Activated T-helper 1 cell treated with anti-CD3 and anti-CD28 coated beads, Interleukin-12 subunit alpha, Interleukin-12 subunit beta, Interleukin-2, Interleukin-4 antibody, amounts not matched to agents 30 ng/mL and 10 ng/mL and 1 ng/mL, durations not matched to agents 14 hours and 24 hours and 36 hours (primary cell): ENCODE measurements around the gene PNLIPRP3. TPM values are rescaled to one million over a fixed set of nuclear protein-coding genes. Genes with fewer than 3 reads are reported as not detected.

ENCODE experiments used
- DNase-seq: peaks from one replicate; pipeline ENCODE4 v3.0.0; 2021; ENCODE audit warnings: low spot score
- H3K27ac Mint-ChIP-seq: one replicate; pipeline ENCODE4 v1.8.0; 2021; ENCODE audit warnings: mild to moderate bottlenecking, mixed read lengths
- H3K27me3 Mint-ChIP-seq: one replicate; pipeline ENCODE4 v1.8.0; 2022; ENCODE audit warnings: mild to moderate bottlenecking, moderate library complexity, mixed read lengths; ENCODE audit not compliant: insufficient read depth
- H3K36me3 Mint-ChIP-seq: one replicate; pipeline ENCODE4 v1.8.0; 2021; ENCODE audit warnings: low read depth, mixed read lengths
- H3K4me1 Mint-ChIP-seq: one replicate; pipeline ENCODE4 v1.8.0; 2021; ENCODE audit warnings: low read depth, mixed read lengths
- H3K4me3 Mint-ChIP-seq: one replicate; pipeline ENCODE4 v1.8.0; 2021; ENCODE audit warnings: mild to moderate bottlenecking, moderate library complexity, mixed read lengths
- H3K9me3 Mint-ChIP-seq: one replicate; pipeline ENCODE4 v1.8.0; 2021; ENCODE audit warnings: mixed read lengths
- intact Hi-C: fragments of 100-400 bp; cut with micrococcal nuclease; formaldehyde crosslinking; loops from one replicate; pipeline ENCODE4 v1.15.1; 2024
- total RNA-seq: library from RNA; stranded (reverse); gene quantifications from 2 replicates; pipeline ENCODE4 v1.2.3, GENCODE V29; 2022

Gene PNLIPRP3
- total RNA-seq, 1 donor from 2014 or later = not detected

DNA sequence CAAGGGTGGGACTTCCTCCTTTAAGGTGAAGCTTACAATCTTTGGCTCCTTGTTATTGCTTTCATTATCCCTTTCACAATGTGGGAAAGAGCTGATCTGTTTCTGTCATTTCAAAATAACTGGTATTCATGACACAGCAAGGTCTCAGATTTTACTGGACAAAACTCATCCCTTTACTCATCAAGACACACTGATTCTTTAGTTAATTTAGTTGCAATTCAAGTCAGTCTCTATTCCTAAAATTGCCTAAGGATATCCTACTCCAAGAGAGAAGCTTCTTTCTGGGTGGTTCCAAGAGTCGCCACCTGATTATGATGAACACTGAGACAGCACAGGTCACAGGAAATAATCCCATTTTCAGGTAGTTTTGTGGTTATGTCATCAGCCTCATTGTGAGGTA is 5.8 kb upstream of the PNLIPRP3 start:
- H3K4me1 Mint-ChIP-seq = no peaks in the 10 kb centered on the region
- no peaks in the 10 kb centered on the region for H3K9me3 Mint-ChIP-seq
- no peak overlapping the region for H3K27ac Mint-ChIP-seq
- H3K27me3 Mint-ChIP-seq = no peaks in the 10 kb centered on the region
- no peak for DNase-seq
- no peak overlapping the region for H3K4me3 Mint-ChIP-seq
- H3K36me3 Mint-ChIP-seq = no peaks in the 10 kb centered on the region
- intact Hi-C loops = no loop called here

DNA sequence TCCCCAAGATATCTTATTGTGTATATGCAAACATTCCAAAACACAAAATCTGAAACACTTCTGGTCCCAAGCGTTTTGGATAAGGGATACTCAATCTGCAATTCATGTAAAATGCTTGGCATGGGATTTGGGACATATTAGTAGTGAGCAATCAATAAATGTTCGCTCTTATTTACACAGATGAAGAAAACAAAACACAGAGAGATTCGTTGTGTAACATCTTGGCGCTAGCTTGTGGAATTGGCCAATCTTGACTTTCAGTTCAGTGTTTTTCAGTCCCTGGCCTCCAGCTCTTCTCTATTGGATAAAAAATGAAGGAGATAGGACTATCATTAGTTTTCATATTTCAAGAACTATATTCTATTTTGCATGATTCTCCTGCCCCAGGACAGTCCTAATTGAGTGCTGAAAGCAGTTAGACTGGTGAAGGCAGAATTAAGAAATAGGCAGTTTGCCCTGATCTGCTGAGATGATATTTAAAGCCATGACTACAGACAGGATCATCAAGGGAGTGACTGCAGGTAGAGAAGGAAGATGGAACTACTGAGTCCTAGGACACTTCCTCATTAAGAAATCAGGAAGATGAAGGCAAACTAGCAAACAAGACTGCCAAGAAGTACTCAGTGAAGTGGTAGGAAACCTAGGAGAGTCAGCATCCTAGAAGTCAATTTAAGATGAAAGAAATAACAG is 1.8 kb downstream of the PNLIPRP3 start:
- intact Hi-C loops = no loop called here

DNA sequence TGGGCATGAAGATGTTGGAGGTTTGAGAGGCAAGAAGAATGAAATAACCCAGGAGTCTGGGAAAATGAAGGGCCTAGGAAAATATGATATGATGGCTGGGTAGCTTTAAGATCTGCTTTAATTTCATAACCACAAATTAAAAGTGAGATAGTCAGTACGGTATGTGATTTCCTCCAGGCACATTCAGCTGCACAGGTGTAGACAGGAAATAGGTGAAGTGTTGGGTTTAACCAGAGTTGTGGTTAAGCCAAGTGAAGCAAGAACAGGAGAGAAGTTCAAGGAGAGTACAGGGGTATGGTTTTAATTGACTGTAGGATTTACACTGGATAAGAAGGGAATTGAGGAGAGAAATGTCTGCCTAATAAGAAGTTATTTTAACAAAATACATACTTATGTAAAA is 2.6 kb downstream of the PNLIPRP3 start:
- Mint-ChIP-seq H3K27me3 (no peaks in the 10 kb centered on the region), H3K4me1 (no peaks in the 10 kb centered on the region), H3K4me3 (no peak overlapping the region), H3K36me3 (no peaks in the 10 kb centered on the region), H3K27ac (no peak overlapping the region), H3K9me3 (no peaks in the 10 kb centered on the region)
- DNase-seq = no peak
- intact Hi-C loops = no loop called here

More for the DNA sequence above, 1.8 kb downstream of the PNLIPRP3 start:
- H3K36me3 Mint-ChIP-seq = no peaks in the 10 kb centered on the region
- no peaks in the 10 kb centered on the region for H3K4me1 Mint-ChIP-seq
- no peaks in the 10 kb centered on the region for H3K27me3 Mint-ChIP-seq
- H3K4me3 Mint-ChIP-seq = no peak overlapping the region
- no peaks in the 10 kb centered on the region for H3K9me3 Mint-ChIP-seq
- H3K27ac Mint-ChIP-seq = no peak overlapping the region
- no peak for DNase-seq

DNA sequence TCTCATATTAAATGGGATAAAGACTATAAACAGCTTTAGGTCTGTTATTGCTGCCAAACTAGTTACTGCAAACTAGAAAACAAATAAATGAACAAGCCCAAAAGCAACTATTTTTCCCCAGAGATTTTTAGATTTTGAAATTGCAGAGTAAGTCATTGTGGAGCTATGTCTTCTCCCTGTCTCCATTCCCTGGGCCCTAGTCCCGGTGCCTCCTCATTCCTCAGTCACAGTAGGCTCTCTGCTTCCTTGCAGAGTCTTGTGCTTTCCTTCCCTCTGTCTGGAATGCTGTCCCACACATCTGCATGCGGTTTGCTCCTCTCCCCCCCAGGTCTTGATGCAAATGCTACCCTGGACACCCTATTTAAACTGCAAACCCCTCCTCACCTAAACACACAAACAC is 4.0 kb downstream of the PNLIPRP3 start:
- no peak for DNase-seq
- H3K4me3 Mint-ChIP-seq = no peak overlapping the region
- H3K27me3 Mint-ChIP-seq = no peaks in the 10 kb centered on the region
- intact Hi-C loops = no loop called here
- no peaks in the 10 kb centered on the region for H3K4me1 Mint-ChIP-seq
- no peaks in the 10 kb centered on the region for H3K36me3 Mint-ChIP-seq
- H3K27ac Mint-ChIP-seq = no peak overlapping the region
- H3K9me3 Mint-ChIP-seq = no peaks in the 10 kb centered on the region

DNA sequence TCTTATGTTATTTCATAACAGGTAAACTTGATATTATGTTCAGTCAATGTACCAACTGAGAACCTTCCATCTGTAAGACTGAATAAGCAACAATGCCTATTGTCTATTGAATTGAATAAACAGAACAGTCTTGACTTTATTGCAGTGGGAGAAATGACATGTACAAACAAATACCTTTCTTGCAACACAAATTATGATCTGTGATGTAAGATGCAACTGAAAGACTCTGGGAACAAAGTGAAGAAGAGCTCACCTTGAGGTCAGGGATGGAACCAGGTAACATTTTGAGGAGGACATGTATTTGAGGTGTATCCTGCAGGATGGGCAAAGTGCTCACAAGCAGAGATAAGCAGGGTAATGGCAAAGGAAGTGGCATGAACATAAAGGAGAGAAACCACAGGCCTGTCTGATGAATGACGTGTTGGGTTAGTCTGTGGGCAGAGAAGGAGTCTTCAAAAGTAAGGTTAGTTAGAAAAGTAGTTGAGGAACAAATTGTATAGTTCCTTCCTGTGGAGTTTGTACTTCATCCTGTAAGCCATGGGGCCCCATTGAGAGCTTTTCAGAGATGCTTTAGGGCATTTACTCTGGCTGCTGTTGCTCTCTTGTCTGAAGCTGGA is 9.5 kb downstream of the PNLIPRP3 start:
- no peaks in the 10 kb centered on the region for H3K9me3 Mint-ChIP-seq
- intact Hi-C loops = no loop called here
- H3K4me3 Mint-ChIP-seq = no peak overlapping the region
- DNase-seq = no peak
- H3K36me3 Mint-ChIP-seq = no peaks in the 10 kb centered on the region
- H3K27ac Mint-ChIP-seq = no peak overlapping the region
- H3K27me3 Mint-ChIP-seq = no peaks in the 10 kb centered on the region
- peaks cover 5% of the 10 kb centered on the region for H3K4me1 Mint-ChIP-seq

DNA sequence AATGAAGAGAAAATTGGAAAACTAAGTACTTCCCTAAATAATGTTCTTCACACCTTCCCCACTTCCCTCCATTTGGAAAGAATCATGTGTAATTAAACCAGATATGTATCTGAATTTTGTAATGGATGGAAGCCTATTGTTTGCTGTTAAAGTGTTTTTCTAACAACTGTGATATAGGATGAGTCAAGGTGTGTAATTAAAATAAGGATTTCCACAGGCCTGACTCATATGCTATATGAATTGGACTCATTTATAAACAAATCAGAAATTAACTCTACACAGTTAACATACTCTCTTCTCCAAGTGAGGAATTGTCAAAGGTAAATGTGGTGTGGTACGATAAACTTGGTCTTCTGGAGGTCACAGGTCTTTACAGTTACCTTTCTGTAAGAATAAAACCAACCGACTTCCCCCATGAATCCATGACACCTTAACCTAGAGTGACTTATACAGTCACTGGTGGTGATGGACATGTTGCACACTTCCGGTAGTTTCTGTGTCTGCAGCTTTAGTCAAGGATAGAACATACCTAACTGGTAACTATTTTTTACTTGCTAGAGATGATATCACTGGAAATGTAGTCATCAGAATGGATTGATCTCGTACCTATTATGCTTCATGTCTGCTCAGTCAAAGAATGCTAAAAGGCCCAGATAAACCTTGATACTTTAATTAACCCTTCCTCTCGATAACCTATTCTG is 12.8 kb downstream of the PNLIPRP3 start:
- Mint-ChIP-seq H3K9me3 (no peaks in the 10 kb centered on the region), H3K4me1 (peaks cover 5% of the 10 kb centered on the region), H3K27me3 (no peaks in the 10 kb centered on the region), H3K27ac (no peak overlapping the region), H3K4me3 (no peak overlapping the region), H3K36me3 (no peaks in the 10 kb centered on the region)
- intact Hi-C loops = no loop called here
- DNase-seq = no peak

DNA sequence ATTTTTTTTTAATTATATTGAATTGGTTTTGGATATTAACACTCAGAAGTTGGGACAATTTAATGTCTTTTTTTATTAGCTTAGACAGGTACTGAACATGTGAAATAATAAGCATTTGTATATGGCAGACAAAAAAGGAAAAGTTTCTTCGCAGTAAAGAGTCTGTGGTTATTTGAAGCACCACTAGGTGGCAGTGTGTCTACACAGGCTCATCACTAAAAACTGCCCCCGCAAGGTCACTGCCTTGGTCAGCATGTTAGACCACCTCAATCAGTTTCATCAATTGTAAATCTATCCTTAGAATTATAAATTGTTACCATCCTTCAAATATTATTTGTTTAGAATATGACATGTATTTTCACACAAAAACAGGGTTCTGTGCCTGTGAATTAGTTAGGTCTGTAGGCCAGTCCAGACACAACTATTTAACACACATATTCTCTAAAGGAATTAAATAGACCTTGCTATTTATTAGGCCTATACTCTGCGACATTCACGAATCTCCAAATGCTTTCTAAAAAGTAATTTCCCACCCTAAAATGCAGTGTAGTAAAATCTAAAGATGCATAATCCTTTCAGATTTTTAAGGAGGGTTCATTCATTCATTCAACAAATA is 17.0 kb downstream of the PNLIPRP3 start:
- H3K4me1 Mint-ChIP-seq = no peaks in the 10 kb centered on the region

DNA sequence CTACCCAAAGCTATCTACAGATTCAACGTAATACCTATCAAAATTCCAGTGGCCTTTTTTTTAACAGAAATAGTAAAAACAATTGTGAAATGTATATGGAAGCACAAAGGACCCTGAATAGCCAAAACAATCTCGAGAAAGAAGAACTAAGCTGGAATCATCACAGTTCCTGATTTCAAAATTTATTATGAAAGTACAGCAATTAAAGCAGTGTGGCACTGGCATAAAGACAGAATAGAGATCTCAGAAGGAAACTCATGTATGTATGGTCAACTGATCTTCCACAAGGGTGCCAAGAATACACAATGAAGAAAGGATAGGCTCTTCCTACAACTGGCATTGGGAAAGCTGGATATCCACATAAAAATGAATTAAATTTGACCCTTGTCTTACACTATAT is 23.2 kb downstream of the PNLIPRP3 start:
- Mint-ChIP-seq H3K4me1 (no peaks in the 10 kb centered on the region), H3K27ac (no peak overlapping the region), H3K27me3 (peaks cover 3% of the 10 kb centered on the region), H3K36me3 (no peaks in the 10 kb centered on the region), H3K4me3 (no peak overlapping the region), H3K9me3 (no peaks in the 10 kb centered on the region)
- no peak for DNase-seq
- intact Hi-C loops = no loop called here

More for the DNA sequence above, 17.0 kb downstream of the PNLIPRP3 start:
- H3K27me3 Mint-ChIP-seq = no peaks in the 10 kb centered on the region
- no peak overlapping the region for H3K27ac Mint-ChIP-seq
- H3K36me3 Mint-ChIP-seq = no peaks in the 10 kb centered on the region
- DNase-seq = no peak
- intact Hi-C loops = loop anchor here (2.0 kb wide), 1 partner anchor 46 kb away; no protein-coding TSS in a partner anchor
- no peaks in the 10 kb centered on the region for H3K9me3 Mint-ChIP-seq
- no peak overlapping the region for H3K4me3 Mint-ChIP-seq

DNA sequence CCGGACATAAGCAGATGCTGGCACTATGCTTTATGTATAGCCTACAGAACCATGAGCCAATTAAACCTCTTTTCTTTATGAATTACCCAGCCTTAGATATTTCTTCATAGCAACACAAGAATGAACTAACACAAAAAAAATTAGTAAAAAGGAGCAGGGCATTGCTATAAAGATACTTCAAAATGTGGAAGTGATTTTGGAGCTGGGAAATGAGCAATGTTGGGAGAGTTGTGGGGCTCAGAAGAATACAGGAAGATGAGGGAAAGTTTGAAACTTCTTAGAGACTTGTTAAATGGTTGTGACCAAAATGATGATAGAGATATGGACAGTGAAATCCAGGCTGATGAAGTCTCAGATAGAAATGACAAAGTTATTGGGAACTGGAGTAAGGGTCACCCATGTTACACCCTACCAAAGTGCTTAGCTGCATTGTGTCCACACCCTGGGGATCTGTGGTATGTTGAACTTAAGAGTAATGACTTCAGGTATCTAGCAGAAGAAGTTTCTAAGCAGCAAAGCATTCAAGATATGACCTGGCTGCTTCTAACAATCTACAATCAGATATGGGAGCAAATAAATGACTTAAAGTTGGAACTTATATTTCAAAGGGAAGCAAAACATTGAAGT is 24.2 kb downstream of the PNLIPRP3 start:
- intact Hi-C loops = no loop called here
- no peak for DNase-seq
- no peaks in the 10 kb centered on the region for H3K36me3 Mint-ChIP-seq
- peaks cover 3% of the 10 kb centered on the region for H3K27me3 Mint-ChIP-seq
- H3K4me3 Mint-ChIP-seq = no peak overlapping the region
- no peaks in the 10 kb centered on the region for H3K9me3 Mint-ChIP-seq
- no peak overlapping the region for H3K27ac Mint-ChIP-seq
- no peaks in the 10 kb centered on the region for H3K4me1 Mint-ChIP-seq

DNA sequence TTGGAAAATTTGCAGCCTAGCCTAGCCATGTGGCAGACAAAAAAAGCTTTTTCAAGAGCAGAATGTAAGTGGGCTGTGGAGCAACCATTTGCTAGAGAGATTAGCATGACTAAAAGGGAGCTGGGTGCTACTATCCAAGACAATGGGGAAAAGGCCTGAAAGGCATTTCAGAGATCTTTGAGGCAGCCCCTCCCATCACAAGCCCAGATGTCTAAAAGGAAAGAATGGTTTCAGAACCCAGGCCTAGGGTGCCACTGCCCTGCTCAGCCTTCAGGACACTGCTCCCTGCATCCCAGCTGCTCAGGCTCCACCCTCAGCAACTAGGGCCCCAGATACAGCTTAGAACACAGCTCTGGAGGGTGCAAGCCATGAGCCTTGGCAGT is 24.7 kb downstream of the PNLIPRP3 start:
- Mint-ChIP-seq H3K27ac (no peak overlapping the region), H3K36me3 (no peaks in the 10 kb centered on the region), H3K4me3 (no peak overlapping the region), H3K27me3 (peaks cover 3% of the 10 kb centered on the region), H3K9me3 (no peaks in the 10 kb centered on the region), H3K4me1 (no peaks in the 10 kb centered on the region)
- intact Hi-C loops = no loop called here
- DNase-seq = no peak

DNA sequence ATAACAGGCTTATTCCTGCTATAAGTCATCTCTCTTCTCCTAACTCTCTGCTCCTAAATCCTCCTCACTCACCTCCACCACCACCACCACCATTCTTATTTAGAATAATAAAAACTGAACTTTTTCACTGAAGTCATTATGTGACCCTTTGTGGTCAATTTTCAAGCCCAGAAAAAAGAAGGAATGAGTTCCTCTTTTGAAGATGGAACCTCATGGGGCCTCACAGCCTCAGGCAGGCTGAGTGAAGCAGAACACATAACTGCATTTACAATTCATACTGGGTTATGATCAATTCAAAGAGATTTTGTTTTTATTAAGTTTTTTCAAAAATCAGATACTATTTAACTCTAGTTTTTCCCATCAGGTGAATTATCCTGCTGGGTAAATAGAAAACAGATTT is 29.8 kb downstream of the PNLIPRP3 start:
- no peaks in the 10 kb centered on the region for H3K36me3 Mint-ChIP-seq
- no peaks in the 10 kb centered on the region for H3K9me3 Mint-ChIP-seq
- no peaks in the 10 kb centered on the region for H3K4me1 Mint-ChIP-seq
- H3K27me3 Mint-ChIP-seq = no peaks in the 10 kb centered on the region
- no peak overlapping the region for H3K27ac Mint-ChIP-seq
- intact Hi-C loops = no loop called here
- no peak for DNase-seq
- no peak overlapping the region for H3K4me3 Mint-ChIP-seq

DNA sequence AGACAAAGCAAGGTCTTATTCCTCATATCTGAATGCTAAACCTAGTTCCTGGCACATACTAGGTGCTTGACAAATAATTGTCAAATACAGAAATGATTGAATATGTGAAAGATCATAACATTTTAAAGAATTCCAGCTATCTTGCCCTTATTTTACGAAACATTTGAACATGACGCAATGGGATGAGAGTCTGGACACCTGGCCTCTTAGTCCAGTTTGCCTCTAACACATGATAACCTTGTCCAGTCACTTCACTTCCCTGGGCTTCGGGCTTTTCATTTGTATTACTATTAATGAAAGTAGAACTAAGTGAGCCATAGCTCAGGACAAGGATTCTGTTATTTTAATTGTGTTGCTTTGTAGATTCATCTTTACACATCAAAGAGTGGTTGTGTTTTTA is 32.6 kb downstream of the PNLIPRP3 start:
- no peaks in the 10 kb centered on the region for H3K36me3 Mint-ChIP-seq
- no peaks in the 10 kb centered on the region for H3K4me1 Mint-ChIP-seq
- no peaks in the 10 kb centered on the region for H3K27me3 Mint-ChIP-seq
- no peak overlapping the region for H3K4me3 Mint-ChIP-seq
- H3K27ac Mint-ChIP-seq = no peak overlapping the region
- intact Hi-C loops = no loop called here
- DNase-seq = no peak
- H3K9me3 Mint-ChIP-seq = no peaks in the 10 kb centered on the region

DNA sequence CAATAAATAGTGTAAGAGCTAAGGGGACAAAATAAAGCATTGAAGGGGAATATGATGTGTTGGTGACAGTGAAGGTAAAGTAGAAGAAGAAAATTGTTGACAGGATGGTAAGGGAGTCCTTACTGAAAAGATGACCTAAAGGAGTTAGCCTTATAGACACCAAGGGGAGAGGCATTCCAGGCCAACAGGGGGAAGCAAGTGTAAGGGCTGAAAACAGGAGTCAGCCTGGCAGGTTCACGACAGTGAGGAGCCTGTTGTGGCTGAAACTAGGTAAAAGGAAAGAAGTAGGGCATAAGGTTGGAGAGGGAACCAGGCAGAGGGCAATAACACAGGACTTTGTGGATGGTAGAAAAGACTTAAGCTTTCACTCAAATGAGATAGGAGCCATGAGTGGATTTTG is 34.0 kb downstream of the PNLIPRP3 start:
- intact Hi-C loops = no loop called here
- H3K27me3 Mint-ChIP-seq = no peaks in the 10 kb centered on the region
- no peak for DNase-seq
- H3K9me3 Mint-ChIP-seq = no peaks in the 10 kb centered on the region
- no peak overlapping the region for H3K27ac Mint-ChIP-seq
- H3K4me1 Mint-ChIP-seq = no peaks in the 10 kb centered on the region
- no peaks in the 10 kb centered on the region for H3K36me3 Mint-ChIP-seq
- no peak overlapping the region for H3K4me3 Mint-ChIP-seq
